HAP-1 (cell line): ENCODE data around the gene ABCB6.
"Not testable (repeated sequence)": the region's sequence is repeated elsewhere in the genome, so short reads cannot be mapped to it uniquely, and the experiment has no call there.

Source experiments
- DNase-seq, 2 experiments: peaks; one replicate each; pipeline ENCODE4 v3.0.0-alpha.2; 2016 to 2020; ENCODE audit warnings: low spot score in 2 of 2
- H3K27me3 ChIP-seq: fragments of 250-450 bp; sonication (Bioruptor Pico); 2 replicates; pipeline ENCODE4 v1.5.1; 2020; ENCODE audit warnings: low read depth, mild to moderate bottlenecking, moderate library complexity
- H3K36me3 ChIP-seq: fragments of 250-450 bp; sonication (Bioruptor Pico); replicated peaks from 2 replicates; pipeline ENCODE4 v1.5.1; 2020; ENCODE audit warnings: mild to moderate bottlenecking
- H3K4me1 ChIP-seq: fragments of 250-450 bp; sonication (Bioruptor Pico); 2 replicates; pipeline ENCODE4 v1.5.1; 2020; ENCODE audit warnings: mild to moderate bottlenecking
- H3K4me3 ChIP-seq: fragments of 250-450 bp; sonication (Bioruptor Pico); 2 replicates; pipeline ENCODE4 v1.5.1; 2020; ENCODE audit warnings: mild to moderate bottlenecking, moderate library complexity
- H3K9me3 ChIP-seq: fragments of 250-450 bp; sonication (Bioruptor Pico); 2 replicates; pipeline ENCODE4 v1.5.1; 2020; ENCODE audit warnings: mild to moderate bottlenecking, moderate library complexity
- in situ Hi-C: fragments of 300-500 bp; cut with MboI; formaldehyde crosslinking; loops from 3 replicates; pipeline ENCODE4 v1.14.3; 2020; ENCODE audit warnings: low sequenced_read_pairs, inconsistent platforms, mixed read lengths

ABCB6 gene

GRCh38 chr2:219201331-219201730 lies 17.4 kb downstream of the ABCB6 start:
- H3K4me3 ChIP-seq, H3K36me3 ChIP-seq, H3K9me3 ChIP-seq, DNase-seq, H3K27me3 ChIP-seq, H3K4me1 ChIP-seq, in situ Hi-C loops: not testable (repeated sequence)

GRCh38 chr2:219200502-219201326 lies 18.0 kb downstream of the ABCB6 start:
- H3K9me3 ChIP-seq, H3K4me3 ChIP-seq, in situ Hi-C loops, H3K36me3 ChIP-seq, H3K4me1 ChIP-seq, H3K27me3 ChIP-seq: not testable (repeated sequence)
- peak in 1 of 2 experiments; percentile 14 for DNase-seq

- no peak for DNase-seq
- Histone ChIP-seq H3K4me3 (no peak overlapping the region), H3K36me3 (no peaks in the 10 kb centered on the region), H3K4me1 (no peaks in the 10 kb centered on the region), H3K27me3 (no peaks in the 10 kb centered on the region), H3K9me3 (0 out of 2 replicates have a peak, but pooled peaks cover 2% of the 10 kb centered on the region)
- in situ Hi-C loops: no loop called here
Observed at GRCh38 chr2:219199470-219200211, 19.1 kb downstream of the ABCB6 start.

GRCh38 chr2:219198974-219199373 lies 19.8 kb downstream of the ABCB6 start:
- Histone ChIP-seq H3K4me1 (no peaks in the 10 kb centered on the region), H3K4me3 (no peak overlapping the region), H3K9me3 (no peaks in the 10 kb centered on the region), H3K36me3 (no peaks in the 10 kb centered on the region), H3K27me3 (no peaks in the 10 kb centered on the region)
- no peak for DNase-seq
- in situ Hi-C loops: no loop called here

- Histone ChIP-seq H3K36me3 (no peaks in the 10 kb centered on the region), H3K4me1 (no peaks in the 10 kb centered on the region), H3K4me3 (no peak overlapping the region), H3K9me3 (no peaks in the 10 kb centered on the region), H3K27me3 (no peaks in the 10 kb centered on the region)
- DNase-seq: no peak
- in situ Hi-C loops: no loop called here
Observed at GRCh38 chr2:219197388-219197787, 21.4 kb downstream of the ABCB6 start.

GRCh38 chr2:219186754-219187456 lies 31.9 kb downstream of the ABCB6 start:
- H3K9me3 ChIP-seq: no peaks in the 10 kb centered on the region
- no peak overlapping the region for H3K4me3 ChIP-seq
- H3K4me1 ChIP-seq: no peaks in the 10 kb centered on the region
- no peaks in the 10 kb centered on the region for H3K27me3 ChIP-seq
- H3K36me3 ChIP-seq: peaks cover 20% of the 10 kb centered on the region
- in situ Hi-C loops: no loop called here
- DNase-seq: no peak

GRCh38 chr2:219184121-219184520 lies 34.6 kb downstream of the ABCB6 start:
- no peak for DNase-seq
- Histone ChIP-seq H3K4me3 (no peak overlapping the region), H3K36me3 (peaks cover 35% of the 10 kb centered on the region), H3K27me3 (no peaks in the 10 kb centered on the region), H3K9me3 (no peaks in the 10 kb centered on the region), H3K4me1 (no peaks in the 10 kb centered on the region)
- in situ Hi-C loops: no loop called here

GRCh38 chr2:219183151-219183772 lies 35.5 kb downstream of the ABCB6 start:
- in situ Hi-C loops: no loop called here
- Histone ChIP-seq H3K4me1 (no peaks in the 10 kb centered on the region), H3K4me3 (no peak overlapping the region), H3K27me3 (no peaks in the 10 kb centered on the region), H3K36me3 (peaks cover 35% of the 10 kb centered on the region), H3K9me3 (no peaks in the 10 kb centered on the region)
- no peak for DNase-seq

GRCh38 chr2:219182331-219183150 lies 36.2 kb downstream of the ABCB6 start:
- no peaks in the 10 kb centered on the region for H3K9me3 ChIP-seq
- peaks cover 35% of the 10 kb centered on the region for H3K36me3 ChIP-seq
- H3K27me3 ChIP-seq: no peaks in the 10 kb centered on the region
- no peak for DNase-seq
- no peak overlapping the region for H3K4me3 ChIP-seq
- in situ Hi-C loops: no loop called here
- H3K4me1 ChIP-seq: no peaks in the 10 kb centered on the region

GRCh38 chr2:219181531-219181930 lies 37.2 kb downstream of the ABCB6 start:
- H3K36me3 ChIP-seq: peaks cover 35% of the 10 kb centered on the region

GRCh38 chr2:219180961-219181360 lies 37.8 kb downstream of the ABCB6 start:
- Histone ChIP-seq H3K4me3 (no peak overlapping the region), H3K27me3 (no peaks in the 10 kb centered on the region), H3K9me3 (no peaks in the 10 kb centered on the region), H3K36me3 (peaks cover 35% of the 10 kb centered on the region), H3K4me1 (no peaks in the 10 kb centered on the region)
- DNase-seq: peak in 1 of 2 experiments; percentile 0
- in situ Hi-C loops: no loop called here

More at GRCh38 chr2:219181531-219181930, 37.2 kb downstream of the ABCB6 start:
- in situ Hi-C loops: no loop called here
- Histone ChIP-seq H3K27me3 (no peaks in the 10 kb centered on the region), H3K4me1 (no peaks in the 10 kb centered on the region), H3K4me3 (no peak overlapping the region), H3K9me3 (no peaks in the 10 kb centered on the region)
- no peak for DNase-seq

GRCh38 chr2:219179601-219180465 lies 38.9 kb downstream of the ABCB6 start:
- no peak for DNase-seq
- Histone ChIP-seq H3K9me3 (no peaks in the 10 kb centered on the region), H3K4me3 (no peak overlapping the region), H3K27me3 (no peaks in the 10 kb centered on the region), H3K36me3 (peaks cover 35% of the 10 kb centered on the region), H3K4me1 (peaks cover 3% of the 10 kb centered on the region; the same call in 1 of the 2 replicates)
- in situ Hi-C loops: no loop called here
